ENCODE measurements around the gene PDGFA.

GRCh38 chr7:502296-502695 lies 17.4 kb downstream of the PDGFA start:
- TF ChIP-seq CTCF (IDR thresholded peaks at IDR 0.05) (no peak), POLR2A (IDR thresholded peaks at IDR 0.05) (no peak)
